HG02852 (cell line): ENCODE data around the gene TBC1D22A.
"Not testable (repeated sequence)": the region's sequence is repeated elsewhere in the genome, so short reads cannot be mapped to it uniquely, and the experiment has no call there.

Experiments used
- ATAC-seq: cut with Tn5 transposase; IDR thresholded peaks from one replicate; pipeline ENCODE4 v1.9.1; 2021; ENCODE audit warnings: mild to moderate bottlenecking, moderate library complexity; ENCODE audit not compliant: unreplicated experiment

TBC1D22A gene

DNA sequence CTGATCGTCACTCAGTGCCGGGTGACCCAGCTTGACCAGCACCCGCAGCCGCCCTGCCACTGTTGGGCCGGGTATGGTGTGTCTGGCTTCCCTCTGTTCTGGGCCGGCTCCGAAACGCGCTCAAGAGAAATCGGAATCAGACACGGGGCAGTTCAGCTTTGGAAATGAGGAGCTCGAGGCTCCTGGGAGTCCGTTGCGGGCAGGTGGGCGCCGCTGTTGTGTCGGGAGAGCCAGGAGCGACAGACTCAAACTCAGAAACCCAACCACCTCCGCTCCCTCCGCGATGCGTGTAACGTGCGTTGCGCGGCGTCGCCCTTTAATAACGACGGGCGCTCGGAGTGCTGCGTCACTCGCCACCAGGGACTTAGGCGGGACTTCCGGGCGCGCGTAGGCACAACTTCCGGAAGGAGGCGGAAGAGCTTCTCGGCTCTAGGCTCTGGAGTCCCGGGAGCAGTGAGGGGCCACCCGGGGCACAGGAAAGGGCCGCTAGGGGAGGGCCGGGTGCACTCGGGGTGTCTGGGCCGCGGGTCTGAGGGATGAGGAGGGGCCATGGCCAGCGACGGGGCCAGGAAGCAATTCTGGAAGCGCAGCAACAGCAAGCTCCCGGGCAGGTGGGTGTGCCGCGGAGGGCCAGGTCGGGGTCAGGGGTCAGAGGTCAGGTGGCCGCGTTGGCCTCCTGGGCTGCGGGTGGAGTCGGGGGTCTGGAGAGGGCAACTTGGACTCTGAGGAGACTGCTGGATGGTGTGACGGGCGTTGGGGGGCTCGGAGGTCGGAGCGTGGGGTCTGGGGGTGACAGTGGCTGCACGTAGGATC is at the start of gene TBC1D22A:
Gene TBC1D22A, plus strand, starts transcription at position 413 of the 813 bp plus-strand sequence. Its CDS starts 137 bp downstream, at position 550.
- peak; percentile 64 for ATAC-seq

GRCh38 chr22:46714550-46714949 is 47.9 kb upstream of the TBC1D22A start:
- no peak for ATAC-seq

GRCh38 chr22:46719921-46720320 is 42.5 kb upstream of the TBC1D22A start:
- ATAC-seq = no peak

DNA sequence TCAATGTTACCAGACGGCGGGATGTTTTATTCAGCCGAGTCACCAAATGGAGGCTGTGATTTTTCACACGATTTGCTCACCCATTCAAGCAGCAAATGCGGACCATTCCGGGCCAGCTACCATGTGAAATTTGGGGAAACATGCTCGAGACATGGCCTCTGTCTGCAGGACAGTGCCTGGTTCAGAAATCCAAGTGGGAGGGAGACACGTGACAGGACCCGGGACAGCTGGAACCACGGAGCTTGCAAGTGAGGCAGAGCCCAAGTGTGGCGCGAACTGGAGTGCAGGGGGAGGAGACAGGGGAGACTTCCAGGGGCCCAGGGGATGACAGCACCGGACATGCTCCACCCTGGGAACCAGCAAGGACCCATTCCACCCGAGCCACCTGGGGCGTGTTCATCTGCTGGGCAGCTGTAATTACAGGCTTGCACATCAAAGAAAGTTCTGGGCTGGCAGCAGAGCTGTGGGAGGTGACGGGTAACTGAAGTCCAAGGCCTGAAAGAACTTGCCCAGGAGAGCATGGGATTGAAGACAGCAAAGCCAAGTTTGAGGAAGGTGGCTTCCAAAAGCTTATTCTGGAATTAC is 40.9 kb upstream of the TBC1D22A start:
- no peak for ATAC-seq

- ATAC-seq = no peak
Observed at GRCh38 chr22:46723882-46724281, 38.6 kb upstream of the TBC1D22A start.

DNA sequence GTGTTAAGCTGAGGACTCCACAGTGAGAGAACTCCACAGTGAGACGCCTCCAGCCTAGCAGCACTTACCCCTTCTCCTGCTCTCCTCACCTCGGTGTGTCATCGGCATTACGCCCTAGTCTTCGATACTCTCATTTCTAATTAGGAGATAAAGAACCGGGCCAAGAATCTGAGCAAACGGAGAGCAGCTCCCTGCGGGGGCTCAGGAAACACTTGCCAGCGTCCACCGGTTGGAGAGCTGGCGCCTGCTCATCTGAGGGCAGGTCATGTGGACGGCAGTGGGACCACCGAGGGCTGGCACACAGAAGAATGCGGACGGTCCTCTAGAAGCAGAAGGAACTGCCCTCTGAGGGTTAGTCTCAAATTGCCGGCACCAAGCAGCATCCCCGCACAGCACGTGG is 37.4 kb upstream of the TBC1D22A start:
- no peak for ATAC-seq

GRCh38 chr22:46726066-46726985 is 36.1 kb upstream of the TBC1D22A start:
- no peak for ATAC-seq

- no peak for ATAC-seq
Observed at GRCh38 chr22:46726986-46727317, 35.5 kb upstream of the TBC1D22A start.

GRCh38 chr22:46727813-46728364 is 34.6 kb upstream of the TBC1D22A start:
- no peak for ATAC-seq

DNA sequence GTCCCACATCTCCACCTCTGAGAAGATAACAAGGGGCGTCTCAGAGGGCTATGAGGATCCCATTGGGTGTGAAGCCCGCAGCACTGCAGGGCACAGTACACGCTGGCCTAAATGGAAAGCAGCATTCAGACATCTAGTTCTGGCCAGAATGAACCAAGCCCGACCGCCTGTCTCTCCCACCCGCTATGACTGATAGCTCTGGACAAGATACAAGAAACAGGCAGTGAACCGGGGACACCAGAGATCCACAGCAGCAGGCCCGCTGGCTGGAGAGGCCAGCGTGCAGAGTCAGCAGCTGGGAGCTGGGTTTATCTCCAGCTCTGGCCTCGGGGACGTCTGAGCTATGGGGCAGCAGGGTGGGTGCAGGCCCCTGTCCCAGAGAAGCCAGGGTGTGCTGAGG is 34.0 kb upstream of the TBC1D22A start:
- no peak for ATAC-seq

DNA sequence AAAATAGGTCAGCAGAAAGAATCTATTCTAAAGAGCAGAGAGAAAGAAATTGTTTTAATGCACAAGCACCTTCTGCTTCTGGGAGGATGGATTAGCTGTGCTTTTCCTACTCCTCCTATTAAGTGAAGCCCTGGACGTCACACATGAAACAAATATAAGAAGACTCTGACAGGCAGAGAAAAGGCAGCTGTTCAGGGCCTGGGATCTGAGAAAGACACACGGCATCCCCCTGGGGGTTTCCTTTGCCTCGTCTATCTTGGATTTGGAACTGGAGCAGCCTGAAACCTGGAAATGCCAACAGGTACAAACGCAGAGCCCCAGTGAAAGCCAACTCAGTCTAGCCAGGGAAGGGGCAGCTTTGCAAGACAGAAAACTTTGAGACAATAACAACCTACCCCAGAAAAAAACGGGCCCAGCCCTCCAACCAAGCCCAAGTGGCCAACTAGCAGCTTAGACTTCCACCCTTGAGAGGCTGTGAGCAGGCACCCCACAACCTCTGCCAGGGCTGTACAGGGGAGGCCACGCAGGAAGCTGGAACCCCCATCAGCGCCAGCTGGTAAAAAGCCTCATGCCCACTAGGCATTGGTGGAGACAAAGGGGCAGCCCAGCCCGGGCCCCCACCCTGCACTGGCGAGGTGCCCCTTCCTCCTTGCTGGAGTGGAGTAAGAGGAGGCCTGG is 31.7 kb upstream of the TBC1D22A start:
- ATAC-seq = no peak

DNA sequence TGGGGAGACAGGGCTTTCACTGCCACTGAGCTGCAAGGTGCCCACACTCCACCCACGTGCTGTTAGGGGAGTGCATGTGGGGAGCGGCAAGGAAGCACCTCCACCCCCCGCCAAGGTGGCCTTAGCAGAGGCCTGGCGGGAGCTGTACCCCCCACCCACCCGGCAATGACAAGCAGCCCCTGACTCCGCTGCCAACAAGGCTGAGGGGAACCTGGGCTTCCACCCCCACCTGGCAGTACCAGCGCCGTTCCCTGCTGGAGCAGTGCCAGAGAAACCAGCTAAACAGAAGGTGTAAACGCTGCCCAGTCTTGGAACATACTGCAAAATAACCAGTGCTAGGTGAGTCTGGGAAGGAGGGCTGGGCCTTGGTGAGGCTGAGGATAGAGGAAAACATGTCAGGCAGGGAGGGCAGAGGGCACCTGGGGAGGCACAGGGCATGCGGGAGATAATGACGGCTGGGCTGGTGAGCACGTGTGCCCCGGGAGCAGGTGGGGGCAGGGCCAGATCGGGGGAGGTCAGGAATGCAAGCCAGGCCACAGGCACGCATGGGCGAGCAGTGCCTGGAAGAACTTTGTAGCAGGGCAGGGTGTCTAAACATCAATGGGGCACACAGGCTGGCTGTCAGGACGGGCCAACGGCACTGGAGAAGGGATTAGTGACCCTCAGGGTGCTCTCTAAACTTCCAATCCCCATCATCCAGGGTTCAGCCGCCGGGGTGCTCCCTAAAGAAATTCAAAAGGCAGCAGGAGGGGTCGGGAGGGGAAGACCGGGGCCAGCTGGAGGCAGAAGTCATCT is 31.0 kb upstream of the TBC1D22A start:
- ATAC-seq = no peak

DNA sequence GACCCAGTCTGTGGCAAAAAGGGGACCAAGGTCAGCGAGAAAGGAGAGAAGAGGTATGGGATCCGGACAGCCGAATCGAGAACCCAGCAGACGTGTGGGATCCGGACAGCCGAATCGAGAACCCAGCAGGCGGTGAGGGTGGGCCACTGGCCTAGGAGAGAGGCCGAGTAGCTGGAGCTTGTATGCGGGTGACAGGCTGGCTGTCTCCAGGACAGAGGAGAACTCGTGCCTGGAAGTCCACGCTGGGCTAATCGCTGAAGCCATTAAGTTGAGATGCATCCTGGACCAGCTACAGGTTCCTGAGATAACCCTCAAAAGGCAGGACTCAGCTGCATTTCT is 30.4 kb upstream of the TBC1D22A start:
- no peak for ATAC-seq

DNA sequence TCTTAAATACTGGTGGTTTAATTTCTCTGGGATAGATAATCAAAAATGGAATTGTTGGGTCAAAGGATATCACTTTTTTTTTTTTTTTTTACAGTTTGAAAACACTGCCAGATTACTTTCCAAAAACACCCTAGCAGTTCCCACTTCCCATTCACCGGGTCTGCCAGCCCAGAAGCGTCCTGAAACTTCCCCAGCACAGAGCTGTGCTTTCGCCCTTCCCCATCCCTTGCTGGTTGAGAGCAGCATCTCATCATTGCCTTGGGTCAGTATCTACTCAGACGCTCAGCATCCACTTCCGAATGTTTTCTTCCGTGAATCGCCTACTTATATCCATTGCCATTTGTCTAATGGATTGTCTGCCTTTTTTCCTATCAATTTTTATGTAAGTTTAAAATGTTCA is 29.9 kb upstream of the TBC1D22A start:
- ATAC-seq = no peak

DNA sequence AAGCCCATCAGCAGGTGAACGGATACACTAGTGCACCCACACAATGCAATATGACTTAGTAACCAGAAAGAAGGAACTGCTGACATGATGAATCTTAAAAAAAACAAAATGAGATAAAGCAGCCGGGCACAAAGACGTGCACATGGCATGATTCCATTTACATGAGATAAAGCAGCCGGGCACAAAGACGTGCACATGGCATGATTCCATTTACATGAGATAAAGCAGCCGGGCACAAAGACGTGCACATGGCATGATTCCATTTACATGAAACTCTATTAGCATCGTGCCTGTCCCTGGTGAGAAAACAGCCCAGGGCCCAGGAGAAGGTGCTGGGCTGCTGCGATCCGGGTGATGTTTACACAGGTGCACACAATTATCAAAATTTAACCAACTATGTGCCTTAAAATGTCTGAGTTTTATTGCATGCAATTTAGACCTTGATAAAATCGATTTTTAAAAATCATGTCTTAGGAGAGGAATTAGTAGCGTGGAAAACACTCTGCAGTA is 28.2 kb upstream of the TBC1D22A start:
- ATAC-seq = not testable (repeated sequence)

GRCh38 chr22:46734830-46735453 is 27.5 kb upstream of the TBC1D22A start:
- ATAC-seq = peak; percentile 34

- ATAC-seq = no peak
Observed at GRCh38 chr22:46735747-46736608, 26.5 kb upstream of the TBC1D22A start.

DNA sequence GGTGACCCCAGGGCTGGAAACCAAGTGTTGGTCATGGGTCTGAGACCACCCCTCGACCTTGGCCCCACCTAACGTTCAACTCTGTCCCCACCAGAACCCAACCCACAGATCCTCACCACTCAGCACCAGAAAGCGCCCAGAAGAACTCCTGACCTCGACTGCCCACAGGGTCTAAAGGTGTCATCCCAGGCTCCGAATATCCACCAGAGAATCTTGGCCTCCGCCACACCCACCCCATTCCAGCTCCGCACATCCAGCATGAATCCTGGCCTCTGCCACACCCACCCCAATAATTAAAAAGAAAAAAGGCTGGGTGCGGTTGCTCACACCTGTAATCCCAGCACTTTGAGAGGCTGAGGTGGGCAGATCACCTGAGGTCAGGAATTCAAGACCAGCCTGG is 25.7 kb upstream of the TBC1D22A start:
- ATAC-seq = no peak
